ENCODE measurements around the gene UCN3. TPM values are rescaled to one million over a fixed set of nuclear protein-coding genes. Genes with fewer than 3 reads are reported as not detected.

Gene UCN3, protein sequence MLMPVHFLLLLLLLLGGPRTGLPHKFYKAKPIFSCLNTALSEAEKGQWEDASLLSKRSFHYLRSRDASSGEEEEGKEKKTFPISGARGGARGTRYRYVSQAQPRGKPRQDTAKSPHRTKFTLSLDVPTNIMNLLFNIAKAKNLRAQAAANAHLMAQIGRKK
- total RNA-seq: not detected in 2 replicates

GRCh38 chr10:5364890-5365338 is at the start of gene UCN3:
UCN3 (plus strand) TSS chr10:5364966; CDS start chr10:5373721, 8,755 bp downstream.

DNA sequence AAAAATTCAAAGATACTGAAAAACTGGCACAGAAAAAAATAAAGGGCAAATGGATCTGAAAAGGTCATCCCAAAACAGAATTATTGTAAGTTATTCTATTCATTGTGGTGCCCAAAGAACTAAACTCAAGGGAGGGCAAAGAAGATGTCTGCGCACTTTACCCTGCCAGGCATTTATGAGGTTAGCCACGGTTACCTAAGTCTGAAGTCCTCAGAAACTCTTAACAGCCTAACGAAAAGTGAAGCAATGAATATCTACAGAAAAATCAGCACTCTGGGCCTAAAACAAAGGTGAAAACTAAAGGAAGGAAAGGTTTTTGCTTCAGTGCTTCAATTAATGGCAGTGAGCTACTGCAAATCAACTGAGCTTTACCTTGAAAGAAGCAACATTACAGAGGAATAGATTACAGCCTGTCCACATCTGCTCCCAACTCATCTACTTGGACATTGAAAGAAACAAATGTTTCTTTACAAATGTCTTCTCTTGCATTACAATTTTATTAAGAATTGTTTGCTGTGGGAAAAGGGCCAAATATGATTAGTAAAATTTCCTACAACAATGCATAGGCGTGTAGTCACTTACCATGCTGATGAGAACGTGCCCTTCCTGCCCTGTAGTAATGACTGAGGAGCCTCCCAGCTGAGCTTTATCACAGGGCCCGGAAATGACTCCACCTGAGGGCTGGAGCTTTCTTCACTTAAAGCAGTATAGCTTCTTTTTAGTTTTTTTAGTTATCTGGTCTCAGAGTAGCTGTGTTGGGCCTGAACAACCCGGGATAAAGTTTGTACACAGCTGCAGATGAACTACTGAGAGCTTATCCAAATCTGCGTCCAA is 39.7 kb downstream of the UCN3 start, which contains the start of gene TUBAL3:
TSS of gene TUBAL3 (minus strand) at position 621 of the 834 bp plus-strand sequence. CDS start at position 585, 36 bp downstream.

GRCh38 chr10:5412277-5412941 is 47.6 kb downstream of the UCN3 start, which contains the start of gene NET1:
NET1 (plus strand) TSS chr10:5412557; CDS start chr10:5412693, 136 bp downstream.

Other genes starting within 250 kb of the UCN3 start
- gene AKR1C8, start 179.8 kb upstream of the UCN3 start, total RNA-seq: not detected in 2 replicates
- not detected in 2 replicates for gene AKR1C4, start 168.1 kb upstream of the UCN3 start, total RNA-seq
- gene TUBAL3, start 39.9 kb downstream of the UCN3 start, total RNA-seq: not detected in 2 replicates
- 24.0 and 43.6 TPM in 2 replicates for gene NET1, start 47.6 kb downstream of the UCN3 start, total RNA-seq
- gene CALML5, start 134.6 kb downstream of the UCN3 start, total RNA-seq: not detected in 2 replicates
- gene CALML3, start 160.0 kb downstream of the UCN3 start, total RNA-seq: not detected in 2 replicates